Measurements from ENCODE around the gene RUNX1. TPM values are rescaled to one million over a fixed set of nuclear protein-coding genes. Genes with fewer than 3 reads are reported as not detected.

Gene RUNX1
- total RNA-seq, 1 donor from 2014 or later, result 0.47 TPM

GRCh38 chr21:35057428-35057827 lies 8.3 kb upstream of the RUNX1 start:
- DNase-seq, result no peak
- no peaks in the 10 kb centered on the region for H3K27me3 Mint-ChIP-seq (ENCODE audit: unreplicated experiment)
- no peaks in the 10 kb centered on the region for H3K36me3 Mint-ChIP-seq (ENCODE audit: unreplicated experiment)
- H3K4me1 Mint-ChIP-seq (ENCODE audit: low read depth, unreplicated experiment), result peaks cover 10% of the 10 kb centered on the region
- no peak for TF ChIP-seq CTCF (IDR thresholded peaks at IDR 0.05; ENCODE audit: partially characterized antibody, unreplicated experiment)
- no peak overlapping the region for H3K27ac Mint-ChIP-seq (ENCODE audit: unreplicated experiment)
- peaks cover 6% of the 10 kb centered on the region for H3K9me3 Mint-ChIP-seq (ENCODE audit: unreplicated experiment)
- H3K4me3 Mint-ChIP-seq (ENCODE audit: unreplicated experiment), result no peak overlapping the region

- peak overlapping the region; percentile 49 for H3K27ac Mint-ChIP-seq (ENCODE audit: unreplicated experiment)
- no peak overlapping the region for H3K4me3 Mint-ChIP-seq (ENCODE audit: unreplicated experiment)
- no peaks in the 10 kb centered on the region for H3K36me3 Mint-ChIP-seq (ENCODE audit: unreplicated experiment)
- peak; percentile 47 for DNase-seq
- H3K9me3 Mint-ChIP-seq (ENCODE audit: unreplicated experiment), result peaks cover 5% of the 10 kb centered on the region
- peaks cover 32% of the 10 kb centered on the region for H3K4me1 Mint-ChIP-seq (ENCODE audit: low read depth, unreplicated experiment)
- H3K27me3 Mint-ChIP-seq (ENCODE audit: unreplicated experiment), result no peaks in the 10 kb centered on the region
- TF ChIP-seq CTCF (IDR thresholded peaks at IDR 0.05; ENCODE audit: partially characterized antibody, unreplicated experiment), result no peak
Observed at GRCh38 chr21:35053356-35054096, 4.4 kb upstream of the RUNX1 start.

- no peaks in the 10 kb centered on the region for H3K27me3 Mint-ChIP-seq (ENCODE audit: unreplicated experiment)
- no peaks in the 10 kb centered on the region for H3K36me3 Mint-ChIP-seq (ENCODE audit: unreplicated experiment)
- no peak overlapping the region for H3K4me3 Mint-ChIP-seq (ENCODE audit: unreplicated experiment)
- peaks cover 5% of the 10 kb centered on the region for H3K9me3 Mint-ChIP-seq (ENCODE audit: unreplicated experiment)
- peak overlapping the region; percentile 49 for H3K27ac Mint-ChIP-seq (ENCODE audit: unreplicated experiment)
- TF ChIP-seq CTCF (IDR thresholded peaks at IDR 0.05; ENCODE audit: partially characterized antibody, unreplicated experiment), result no peak
- no peak for DNase-seq
- peaks cover 40% of the 10 kb centered on the region for H3K4me1 Mint-ChIP-seq (ENCODE audit: low read depth, unreplicated experiment)
Observed at GRCh38 chr21:35052801-35053200, 3.7 kb upstream of the RUNX1 start.

GRCh38 chr21:35051287-35051818 lies 2.3 kb upstream of the RUNX1 start:
- H3K27me3 Mint-ChIP-seq (ENCODE audit: unreplicated experiment), result peaks cover 2% of the 10 kb centered on the region
- H3K4me3 Mint-ChIP-seq (ENCODE audit: unreplicated experiment), result no peak overlapping the region
- peaks cover 50% of the 10 kb centered on the region for H3K4me1 Mint-ChIP-seq (ENCODE audit: low read depth, unreplicated experiment)
- H3K36me3 Mint-ChIP-seq (ENCODE audit: unreplicated experiment), result no peaks in the 10 kb centered on the region
- TF ChIP-seq CTCF (IDR thresholded peaks at IDR 0.05; ENCODE audit: partially characterized antibody, unreplicated experiment), result peak; percentile 39
- peak; percentile 74 for DNase-seq
- H3K9me3 Mint-ChIP-seq (ENCODE audit: unreplicated experiment), result peaks cover 5% of the 10 kb centered on the region
- peak overlapping the region; percentile 73 for H3K27ac Mint-ChIP-seq (ENCODE audit: unreplicated experiment)

Measured in glutamatergic neuron (in vitro differentiated cells).